ENCODE data around the gene LAMA5.

LAMA5 gene

GRCh38 chr20:62269378-62269777 is 97.7 kb downstream of the LAMA5 start:
- no peak overlapping the region for H2AFZ ChIP-seq (ENCODE audit: low read depth)
- H3K27ac ChIP-seq = no peak overlapping the region
- no peaks in the 10 kb centered on the region for H4K20me1 ChIP-seq (ENCODE audit: insufficient read depth)
- no peak overlapping the region for H3K9ac ChIP-seq
- TF ChIP-seq CTCF (conservative IDR thresholded peaks at IDR 0.05; ENCODE audit: low read depth, low read length) = no peak
- no peak overlapping the region for H3K4me3 ChIP-seq (IDR thresholded peaks at IDR 0.05; ENCODE audit: insufficient read depth, low read depth, low read length)
- no peaks in the 10 kb centered on the region for H3K27me3 ChIP-seq (ENCODE audit: insufficient read depth, low read depth)
- no peak overlapping the region for H3K4me2 ChIP-seq
- H3K36me3 ChIP-seq (ENCODE audit: insufficient read depth) = no peaks in the 10 kb centered on the region
- no peaks in the 10 kb centered on the region for H3K4me1 ChIP-seq (ENCODE audit: low read depth, poor library complexity, severe bottlenecking)
- H3K79me2 ChIP-seq (ENCODE audit: insufficient read depth, low read depth) = no peaks in the 10 kb centered on the region

DNA sequence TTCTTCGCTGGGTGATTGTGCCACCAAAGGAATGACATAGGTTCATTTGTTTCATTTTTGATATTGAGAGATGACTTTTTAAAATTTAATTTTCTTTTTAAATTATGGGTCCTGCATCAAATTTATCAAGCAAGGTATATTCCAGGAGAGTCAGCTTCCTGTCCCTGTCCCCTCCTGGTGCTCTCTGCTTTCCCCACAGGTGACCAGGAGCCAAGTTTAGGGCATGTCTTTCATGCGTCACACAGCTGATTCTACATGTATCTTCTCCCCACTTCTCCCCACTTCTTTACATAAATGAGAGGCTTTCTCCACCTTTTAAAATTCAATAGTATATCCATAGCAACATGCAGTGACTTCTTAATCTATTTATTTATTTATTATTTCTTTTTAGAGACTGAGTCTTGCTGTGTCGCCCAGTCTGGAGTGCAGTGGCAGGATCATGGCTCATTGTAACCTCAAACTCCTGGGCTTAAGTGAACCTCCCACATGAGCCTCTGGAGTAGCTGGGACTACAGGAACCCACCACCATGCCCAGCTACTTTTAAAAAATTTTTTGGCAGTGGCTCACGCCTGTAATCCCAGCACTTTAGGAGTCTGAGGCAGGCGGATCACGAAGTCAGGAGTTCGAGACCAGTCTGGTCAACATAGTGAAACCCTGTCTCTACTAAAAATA is 98.7 kb downstream of the LAMA5 start:
- Histone ChIP-seq H3K9ac (no peak overlapping the region), H3K27ac (no peak overlapping the region), H3K4me3 (IDR thresholded peaks at IDR 0.05; ENCODE audit: insufficient read depth, low read depth, low read length) (no peak overlapping the region), H3K4me2 (no peak overlapping the region), H3K27me3 (ENCODE audit: insufficient read depth, low read depth) (no peaks in the 10 kb centered on the region), H4K20me1 (ENCODE audit: insufficient read depth) (no peaks in the 10 kb centered on the region), H3K36me3 (ENCODE audit: insufficient read depth) (no peaks in the 10 kb centered on the region), H3K79me2 (ENCODE audit: insufficient read depth, low read depth) (no peaks in the 10 kb centered on the region), H3K4me1 (ENCODE audit: low read depth, poor library complexity, severe bottlenecking) (no peaks in the 10 kb centered on the region), H2AFZ (ENCODE audit: low read depth) (no peak overlapping the region)
- TF ChIP-seq CTCF (conservative IDR thresholded peaks at IDR 0.05; ENCODE audit: low read depth, low read length) = no peak

DNA sequence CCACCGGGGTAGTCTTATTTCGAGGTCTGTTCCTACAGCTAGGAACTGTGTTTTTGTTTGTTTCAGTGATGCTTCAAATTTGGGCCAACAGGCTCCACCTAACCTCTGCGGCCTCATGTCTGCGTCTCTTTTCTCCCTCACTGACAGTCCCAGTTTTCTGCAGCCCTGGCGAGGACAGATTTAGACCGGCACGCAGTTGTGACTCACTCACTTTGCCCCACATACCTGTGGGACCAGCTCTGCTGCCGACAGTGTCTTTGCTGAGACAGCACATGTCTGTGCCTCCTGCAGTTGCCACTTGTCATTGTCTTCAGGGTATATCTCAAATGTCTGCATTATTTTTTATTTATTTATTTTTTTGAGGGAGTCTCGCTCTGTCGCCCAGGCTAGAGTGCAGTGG is 99.6 kb downstream of the LAMA5 start:
- H2AFZ ChIP-seq (ENCODE audit: low read depth) = no peak overlapping the region
- H3K4me2 ChIP-seq = no peak overlapping the region
- no peak overlapping the region for H3K27ac ChIP-seq
- no peak overlapping the region for H3K4me3 ChIP-seq (IDR thresholded peaks at IDR 0.05; ENCODE audit: insufficient read depth, low read depth, low read length)
- H3K9ac ChIP-seq = no peak overlapping the region
- H4K20me1 ChIP-seq (ENCODE audit: insufficient read depth) = no peaks in the 10 kb centered on the region
- no peaks in the 10 kb centered on the region for H3K4me1 ChIP-seq (ENCODE audit: low read depth, poor library complexity, severe bottlenecking)
- no peak for TF ChIP-seq CTCF (conservative IDR thresholded peaks at IDR 0.05; ENCODE audit: low read depth, low read length)
- no peaks in the 10 kb centered on the region for H3K27me3 ChIP-seq (ENCODE audit: insufficient read depth, low read depth)
- no peaks in the 10 kb centered on the region for H3K36me3 ChIP-seq (ENCODE audit: insufficient read depth)
- H3K79me2 ChIP-seq (ENCODE audit: insufficient read depth, low read depth) = no peaks in the 10 kb centered on the region

DNA sequence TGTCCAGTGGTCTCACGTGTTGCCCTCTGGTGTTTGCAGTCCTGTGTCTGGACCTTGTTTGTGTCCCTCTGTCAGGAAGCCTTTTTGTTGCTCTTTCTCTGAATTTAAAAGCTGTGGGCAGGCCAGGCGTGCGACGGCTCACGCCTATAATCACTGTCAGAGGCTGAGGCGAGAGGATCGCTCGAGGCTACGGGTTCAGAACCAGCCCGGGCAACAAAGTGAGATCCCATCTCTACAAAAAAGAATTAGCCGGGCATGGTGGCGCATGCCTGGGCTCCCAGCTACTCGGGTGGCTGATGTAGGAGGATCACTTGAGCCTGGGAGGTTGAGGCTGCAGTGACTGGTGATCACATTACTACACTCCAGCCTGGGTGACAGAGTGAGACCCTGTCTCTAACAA is 100.3 kb downstream of the LAMA5 start:
- Histone ChIP-seq H4K20me1 (ENCODE audit: insufficient read depth) (no peaks in the 10 kb centered on the region), H3K79me2 (ENCODE audit: insufficient read depth, low read depth) (no peaks in the 10 kb centered on the region), H3K4me2 (no peak overlapping the region), H3K27ac (no peak overlapping the region), H3K9ac (no peak overlapping the region), H3K27me3 (ENCODE audit: insufficient read depth, low read depth) (no peaks in the 10 kb centered on the region), H3K36me3 (ENCODE audit: insufficient read depth) (no peaks in the 10 kb centered on the region), H3K4me1 (ENCODE audit: low read depth, poor library complexity, severe bottlenecking) (no peaks in the 10 kb centered on the region), H3K4me3 (IDR thresholded peaks at IDR 0.05; ENCODE audit: insufficient read depth, low read depth, low read length) (no peak overlapping the region), H2AFZ (ENCODE audit: low read depth) (no peak overlapping the region)
- no peak for TF ChIP-seq CTCF (conservative IDR thresholded peaks at IDR 0.05; ENCODE audit: low read depth, low read length)
